Stimulated activated CD4-positive, alpha-beta T cell treated with anti-CD3 and anti-CD28 coated beads, Interleukin-4, amount 100 ng/mL, for 4 hours (primary cell): ENCODE measurements around the gene ANKRD11.
"Not testable (repeated sequence)": the region's sequence is repeated elsewhere in the genome, so short reads cannot be mapped to it uniquely, and the experiment has no call there.

Experiments used
- DNase-seq, 2 experiments: peaks; one replicate each; pipeline ENCODE4 v3.0.0-alpha.2; 2020

Gene ANKRD11

GRCh38 chr16:89401205-89401604 lies 89.2 kb downstream of the ANKRD11 start:
- DNase-seq: no peak

- DNase-seq: no peak
Observed at GRCh38 chr16:89400740-89401139, 89.6 kb downstream of the ANKRD11 start.

GRCh38 chr16:89398924-89399323 lies 91.4 kb downstream of the ANKRD11 start:
- DNase-seq: no peak

- no peak for DNase-seq
Observed at GRCh38 chr16:89397331-89397861, 93.0 kb downstream of the ANKRD11 start.

- no peak for DNase-seq
Observed at GRCh38 chr16:89396156-89396555, 94.2 kb downstream of the ANKRD11 start.

- DNase-seq: no peak
Observed at GRCh38 chr16:89395150-89396142, 94.9 kb downstream of the ANKRD11 start.

GRCh38 chr16:89393738-89394406 lies 96.5 kb downstream of the ANKRD11 start:
- DNase-seq: no peak

GRCh38 chr16:89392881-89393737 lies 97.3 kb downstream of the ANKRD11 start:
- DNase-seq: no peak

GRCh38 chr16:89390224-89390583 lies 100.2 kb downstream of the ANKRD11 start:
- not testable (repeated sequence) for DNase-seq

GRCh38 chr16:89389504-89390223 lies 100.7 kb downstream of the ANKRD11 start:
- DNase-seq: not testable (repeated sequence)

- no peak for DNase-seq
Observed at GRCh38 chr16:89388536-89388935, 101.8 kb downstream of the ANKRD11 start.

GRCh38 chr16:89386306-89387185 lies 103.8 kb downstream of the ANKRD11 start:
- no peak for DNase-seq

GRCh38 chr16:89385712-89386111 lies 104.6 kb downstream of the ANKRD11 start:
- no peak for DNase-seq

GRCh38 chr16:89384282-89384681 lies 106.1 kb downstream of the ANKRD11 start:
- DNase-seq: no peak

- DNase-seq: no peak
Observed at GRCh38 chr16:89383095-89384003, 107.0 kb downstream of the ANKRD11 start.

- DNase-seq: not testable (repeated sequence)
Observed at GRCh38 chr16:89382555-89382954, 107.8 kb downstream of the ANKRD11 start.

GRCh38 chr16:89381788-89382187 lies 108.6 kb downstream of the ANKRD11 start:
- no peak for DNase-seq

- DNase-seq: no peak
Observed at GRCh38 chr16:89380681-89381080, 109.7 kb downstream of the ANKRD11 start.

GRCh38 chr16:89378947-89379771 lies 111.2 kb downstream of the ANKRD11 start:
- DNase-seq: no peak
